MCF 10A (cell line): ENCODE measurements around the gene SHPK. TPM values are rescaled to one million over a fixed set of nuclear protein-coding genes. Genes with fewer than 3 reads are reported as not detected.

Source experiments
- BruUV-seq: library from RNA; stranded (reverse); fragments of 400-500 nt; replicated peaks from 2 replicates; lab custom pipeline; 2021; lab: Mats Ljungman, UMichigan
- CTCF ChIA-PET: fragments of 300-600 bp; sonication (Branson Sonifier 250); formaldehyde crosslinking; extraction: SDS; loops from one replicate; lab custom pipeline; 2021; ENCODE audit warnings: antibody characterized with exemption, inconsistent platforms; lab: Yijun Ruan, JAX
- POLR2A ChIA-PET: fragments of 300-600, 350-650 bp; sonication (Branson Sonifier 250); formaldehyde crosslinking; extraction: SDS; loops from one replicate; lab custom pipeline; 2020; ENCODE audit warnings: antibody characterized with exemption, inconsistent platforms; lab: Yijun Ruan, JAX
- DNase-seq: peaks from one replicate; pipeline ENCODE4 v3.0.0-alpha.2; 2018; ENCODE audit not compliant: unreplicated experiment
- H3K27ac Mint-ChIP-seq: one replicate; pipeline ENCODE4 v1.8.0; 2022; ENCODE audit warnings: mild to moderate bottlenecking, low read depth, mixed read lengths; ENCODE audit not compliant: unreplicated experiment
- H3K27me3 Mint-ChIP-seq: one replicate; pipeline ENCODE4 v1.8.0; 2022; ENCODE audit warnings: mixed read lengths; ENCODE audit not compliant: insufficient read depth, unreplicated experiment
- H3K36me3 Mint-ChIP-seq: one replicate; pipeline ENCODE4 v1.8.0; 2022; ENCODE audit warnings: mild to moderate bottlenecking, moderate library complexity, mixed read lengths; ENCODE audit not compliant: insufficient read depth, unreplicated experiment
- H3K4me1 Mint-ChIP-seq: one replicate; pipeline ENCODE4 v1.8.0; 2022; ENCODE audit warnings: mixed read lengths; ENCODE audit not compliant: insufficient read depth, unreplicated experiment
- H3K4me3 Mint-ChIP-seq: one replicate; pipeline ENCODE4 v1.8.0; 2022; ENCODE audit warnings: mild to moderate bottlenecking, moderate library complexity, mixed read lengths; ENCODE audit not compliant: unreplicated experiment
- H3K9me3 Mint-ChIP-seq: one replicate; pipeline ENCODE4 v1.8.0; 2022; ENCODE audit warnings: mixed read lengths; ENCODE audit not compliant: unreplicated experiment
- CTCF ChIP-seq: fragments of 200-600 bp; IDR thresholded peaks from one replicate; pipeline ENCODE4 v1.8.0; 2022; ENCODE audit warnings: antibody characterized with exemption, mild to moderate bottlenecking; ENCODE audit not compliant: unreplicated experiment
- intact Hi-C: fragments of 100-400 bp; cut with micrococcal nuclease; formaldehyde crosslinking; loops from 2 replicates; pipeline ENCODE4 v1.14.1; 2022
- total RNA-seq: library from RNA; stranded (reverse); gene quantifications from 2 replicates; pipeline ENCODE4 v1.2.3, GENCODE V29; 2022

Gene SHPK
- total RNA-seq, 1 experiment from 2014 or later, result 6.3 TPM

- DNase-seq, result no peak
- no peaks in the 10 kb centered on the region for H3K27me3 Mint-ChIP-seq
Measured at GRCh38 chr17:3630781-3631180, 5.3 kb downstream of the SHPK start.

GRCh38 chr17:3627769-3628167 lies 8.3 kb downstream of the SHPK start:
- intact Hi-C loops, result no loop called here
- DNase-seq, result no peak
- ChIA-PET CTCF (interaction anchor here (0.6 to 0.8 kb wide), 3 partner anchors 21 to 584 kb away, joined by 3 read pairs; no protein-coding TSS in a partner anchor), POLR2A (interaction anchor here (2.4 kb wide), 1 partner anchor 9 kb away, joined by 10 read pairs; the partner anchor contains the start of genes CTNS and SHPK)
- Mint-ChIP-seq H3K9me3 (no peaks in the 10 kb centered on the region), H3K4me3 (no peak overlapping the region), H3K4me1 (no peaks in the 10 kb centered on the region), H3K36me3 (peaks cover 59% of the 10 kb centered on the region), H3K27me3 (no peaks in the 10 kb centered on the region), H3K27ac (no peak overlapping the region)
- no peak for TF ChIP-seq CTCF
- BruUV-seq, result no TSS peak

More at GRCh38 chr17:3630781-3631180, 5.3 kb downstream of the SHPK start:
- BruUV-seq, result no TSS peak
- H3K27ac Mint-ChIP-seq, result no peak overlapping the region
- TF ChIP-seq CTCF, result no peak
- H3K36me3 Mint-ChIP-seq, result peaks cover 43% of the 10 kb centered on the region
- no peak overlapping the region for H3K4me3 Mint-ChIP-seq
- ChIA-PET POLR2A (no interaction called here), CTCF (interaction anchor here (0.5 to 0.6 kb wide), 3 partner anchors 38 to 624 kb away, joined by 3 read pairs; no protein-coding TSS in a partner anchor)
- H3K4me1 Mint-ChIP-seq, result peaks cover 7% of the 10 kb centered on the region
- intact Hi-C loops, result no loop called here
- H3K9me3 Mint-ChIP-seq, result no peaks in the 10 kb centered on the region

- Mint-ChIP-seq H3K27me3 (no peaks in the 10 kb centered on the region), H3K27ac (no peak overlapping the region), H3K4me1 (no peaks in the 10 kb centered on the region), H3K4me3 (no peak overlapping the region), H3K9me3 (no peaks in the 10 kb centered on the region), H3K36me3 (peaks cover 59% of the 10 kb centered on the region)
- intact Hi-C loops, result no loop called here
- ChIA-PET POLR2A (interaction anchor here (0.7 to 2.4 kb wide), 3 partner anchors 9 to 20 kb away, joined by 3 to 10 read pairs (median 4); partner anchors contain the start of genes CTNS and SHPK), CTCF (interaction anchor here (0.7 to 0.8 kb wide), 2 partner anchors 22 to 584 kb away, joined by 3 read pairs; no protein-coding TSS in a partner anchor)
- no peak for TF ChIP-seq CTCF
- no peak for DNase-seq
- BruUV-seq, result no TSS peak
Measured at GRCh38 chr17:3626831-3627768, 8.9 kb downstream of the SHPK start.
